Gastrocnemius medialis (tissue), 4 donors: ENCODE results near the gene HOXB1.

Experiments
- CTCF ChIP-seq, 5 experiments: fragments of 450-650 bp in 3 of 5; fragments of 200-600 bp in 2 of 5; sonication (generic) in 2 of 5; IDR thresholded peaks in 4 of 5; conservative IDR thresholded peaks in 1 of 5; 1 replicate in 4 of 5; 2 replicates in 1 of 5; pipeline ENCODE4 v1.5.1; 2016 to 2019; ENCODE audit warnings: antibody characterized with exemption in 5 of 5, mild to moderate bottlenecking in 3 of 5, moderate library complexity in 3 of 5
- POLR2A ChIP-seq, 2 donors: fragments of 450-650 bp; IDR thresholded peaks; one replicate each; pipeline ENCODE4 v1.6.1; 2017; ENCODE audit warnings: antibody characterized with exemption in 2 of 2, mild to moderate bottlenecking in 2 of 2, moderate library complexity in 2 of 2

DNA sequence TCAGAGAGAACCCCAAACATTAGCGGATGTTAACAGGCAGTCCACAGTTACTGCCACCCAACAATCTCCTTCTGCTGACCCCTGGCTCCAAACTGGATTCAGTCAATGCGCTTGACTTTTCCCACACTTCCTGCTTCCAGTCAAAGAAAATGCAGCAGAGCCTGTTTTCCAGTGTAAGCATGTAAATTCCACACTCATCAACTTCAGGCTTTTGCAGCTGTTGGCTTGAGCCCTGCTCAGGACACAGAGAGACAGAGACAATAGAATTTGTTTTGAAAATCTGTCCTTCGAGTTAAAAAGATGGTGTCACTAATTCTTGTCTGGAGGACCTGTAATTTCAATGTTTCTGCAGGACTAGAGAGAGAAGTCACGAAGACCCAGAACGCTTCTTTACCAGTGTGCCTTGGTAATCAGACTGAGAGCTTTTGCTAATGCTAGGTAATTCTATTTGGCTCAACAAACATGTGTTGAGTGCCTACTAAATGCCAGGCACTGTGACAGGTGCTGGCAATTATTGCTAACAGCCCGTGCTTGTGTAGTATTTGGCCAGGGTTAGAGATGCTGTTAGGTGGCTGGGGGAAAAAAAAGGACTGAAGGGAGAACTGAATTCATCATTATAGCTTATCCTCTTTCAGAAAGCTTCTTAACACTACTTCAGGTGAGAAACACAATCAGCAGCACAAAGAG lies 32.5 kb downstream of the HOXB1 start:
- TF ChIP-seq CTCF (IDR thresholded peaks at IDR 0.05 in 4 of 5, conservative IDR thresholded peaks at IDR 0.05 in 1 of 5): no peak
- TF ChIP-seq POLR2A (IDR thresholded peaks at IDR 0.05): no peak
